ENCODE data around the gene CLIC4. TPM values are rescaled to one million over a fixed set of nuclear protein-coding genes. Genes with fewer than 3 reads are reported as not detected.

The CLIC4 gene
- total and polyA plus RNA-seq, 2 experiments from 2014 or later = 92.5 to 308 TPM

DNA sequence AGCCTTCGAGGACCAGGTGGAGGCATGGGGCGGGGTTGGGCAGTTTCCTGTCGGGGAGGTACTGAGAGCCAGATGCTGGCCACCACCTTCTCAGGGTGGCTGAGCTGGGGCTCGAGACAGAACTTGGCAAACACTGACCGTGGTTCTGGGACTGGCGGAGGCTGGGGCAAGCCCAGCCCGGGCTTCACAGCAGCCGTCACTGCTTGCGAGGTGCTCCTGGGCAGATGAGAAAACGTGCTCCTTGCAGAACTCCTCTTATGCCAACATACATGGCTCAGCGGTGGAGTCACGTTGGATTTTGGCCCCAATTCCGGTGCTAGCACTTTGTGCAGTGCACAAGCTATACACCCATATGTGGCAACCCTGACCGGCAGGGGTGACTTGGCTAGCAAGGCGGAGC, 115.6 kb downstream of the CLIC4 start:
- DNase-seq (ENCODE audit: low spot score) (no peak), ATAC-seq (no peak)
- Mint-ChIP-seq H3K9me3 (no peaks in the 10 kb centered on the region), H3K27me3 (ENCODE audit: insufficient read depth, low read depth, poor library complexity) (peaks cover 14% of the 10 kb centered on the region), H3K4me3 (no peak overlapping the region), H3K36me3 (ENCODE audit: low read depth) (no peaks in the 10 kb centered on the region), H3K4me1 (peaks cover 14% of the 10 kb centered on the region), H3K27ac (no peak overlapping the region)
- H3K4me3 ChIP-seq = no peak overlapping the region
- H3F3A ChIP-seq (replicated peaks; ENCODE audit: low read depth) = no peaks in the 10 kb centered on the region
- H4K20me1 ChIP-seq (replicated peaks; ENCODE audit: insufficient read depth) = no peaks in the 10 kb centered on the region
- H3K27me3 ChIP-seq (ENCODE audit: insufficient read depth) = no peaks in the 10 kb centered on the region
- H3K27ac ChIP-seq (ENCODE audit: low read depth) = no peak overlapping the region
- no peaks in the 10 kb centered on the region for H3K36me3 ChIP-seq (ENCODE audit: insufficient read depth)
- H3K4me1 ChIP-seq (ENCODE audit: insufficient read depth) = 0 out of 2 replicates have a peak, but pooled peaks cover 9% of the 10 kb centered on the region
- TF ChIP-seq STAT1 (IDR thresholded peaks at IDR 0.05; ENCODE audit: unreplicated experiment) = no peak
- no peak for TF ChIP-seq NANOG (IDR thresholded peaks at IDR 0.05; ENCODE audit: borderline replicate concordance)
- TF ChIP-seq ZNF114 (CRISPR knock-in tag; IDR thresholded peaks at IDR 0.05) = no peak
- no peak for TF ChIP-seq POLR2AphosphoS5 (IDR thresholded peaks at IDR 0.05; ENCODE audit: low read depth)
- TF ChIP-seq EZH2 (IDR thresholded peaks at IDR 0.05; ENCODE audit: low read depth, unreplicated experiment) = no peak
- TF ChIP-seq, protein P1, sequence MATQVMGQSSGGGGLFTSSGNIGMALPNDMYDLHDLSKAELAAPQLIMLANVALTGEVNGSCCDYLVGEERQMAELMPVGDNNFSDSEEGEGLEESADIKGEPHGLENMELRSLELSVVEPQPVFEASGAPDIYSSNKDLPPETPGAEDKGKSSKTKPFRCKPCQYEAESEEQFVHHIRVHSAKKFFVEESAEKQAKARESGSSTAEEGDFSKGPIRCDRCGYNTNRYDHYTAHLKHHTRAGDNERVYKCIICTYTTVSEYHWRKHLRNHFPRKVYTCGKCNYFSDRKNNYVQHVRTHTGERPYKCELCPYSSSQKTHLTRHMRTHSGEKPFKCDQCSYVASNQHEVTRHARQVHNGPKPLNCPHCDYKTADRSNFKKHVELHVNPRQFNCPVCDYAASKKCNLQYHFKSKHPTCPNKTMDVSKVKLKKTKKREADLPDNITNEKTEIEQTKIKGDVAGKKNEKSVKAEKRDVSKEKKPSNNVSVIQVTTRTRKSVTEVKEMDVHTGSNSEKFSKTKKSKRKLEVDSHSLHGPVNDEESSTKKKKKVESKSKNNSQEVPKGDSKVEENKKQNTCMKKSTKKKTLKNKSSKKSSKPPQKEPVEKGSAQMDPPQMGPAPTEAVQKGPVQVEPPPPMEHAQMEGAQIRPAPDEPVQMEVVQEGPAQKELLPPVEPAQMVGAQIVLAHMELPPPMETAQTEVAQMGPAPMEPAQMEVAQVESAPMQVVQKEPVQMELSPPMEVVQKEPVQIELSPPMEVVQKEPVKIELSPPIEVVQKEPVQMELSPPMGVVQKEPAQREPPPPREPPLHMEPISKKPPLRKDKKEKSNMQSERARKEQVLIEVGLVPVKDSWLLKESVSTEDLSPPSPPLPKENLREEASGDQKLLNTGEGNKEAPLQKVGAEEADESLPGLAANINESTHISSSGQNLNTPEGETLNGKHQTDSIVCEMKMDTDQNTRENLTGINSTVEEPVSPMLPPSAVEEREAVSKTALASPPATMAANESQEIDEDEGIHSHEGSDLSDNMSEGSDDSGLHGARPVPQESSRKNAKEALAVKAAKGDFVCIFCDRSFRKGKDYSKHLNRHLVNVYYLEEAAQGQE (IDR thresholded peaks at IDR 0.05; ENCODE audit: unreplicated experiment) = no peak
- TF ChIP-seq, protein P2, sequence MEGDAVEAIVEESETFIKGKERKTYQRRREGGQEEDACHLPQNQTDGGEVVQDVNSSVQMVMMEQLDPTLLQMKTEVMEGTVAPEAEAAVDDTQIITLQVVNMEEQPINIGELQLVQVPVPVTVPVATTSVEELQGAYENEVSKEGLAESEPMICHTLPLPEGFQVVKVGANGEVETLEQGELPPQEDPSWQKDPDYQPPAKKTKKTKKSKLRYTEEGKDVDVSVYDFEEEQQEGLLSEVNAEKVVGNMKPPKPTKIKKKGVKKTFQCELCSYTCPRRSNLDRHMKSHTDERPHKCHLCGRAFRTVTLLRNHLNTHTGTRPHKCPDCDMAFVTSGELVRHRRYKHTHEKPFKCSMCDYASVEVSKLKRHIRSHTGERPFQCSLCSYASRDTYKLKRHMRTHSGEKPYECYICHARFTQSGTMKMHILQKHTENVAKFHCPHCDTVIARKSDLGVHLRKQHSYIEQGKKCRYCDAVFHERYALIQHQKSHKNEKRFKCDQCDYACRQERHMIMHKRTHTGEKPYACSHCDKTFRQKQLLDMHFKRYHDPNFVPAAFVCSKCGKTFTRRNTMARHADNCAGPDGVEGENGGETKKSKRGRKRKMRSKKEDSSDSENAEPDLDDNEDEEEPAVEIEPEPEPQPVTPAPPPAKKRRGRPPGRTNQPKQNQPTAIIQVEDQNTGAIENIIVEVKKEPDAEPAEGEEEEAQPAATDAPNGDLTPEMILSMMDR (conservative IDR thresholded peaks at IDR 0.05; ENCODE audit: low read depth in 2 of 2) = no peak
- TF ChIP-seq, protein P3, sequence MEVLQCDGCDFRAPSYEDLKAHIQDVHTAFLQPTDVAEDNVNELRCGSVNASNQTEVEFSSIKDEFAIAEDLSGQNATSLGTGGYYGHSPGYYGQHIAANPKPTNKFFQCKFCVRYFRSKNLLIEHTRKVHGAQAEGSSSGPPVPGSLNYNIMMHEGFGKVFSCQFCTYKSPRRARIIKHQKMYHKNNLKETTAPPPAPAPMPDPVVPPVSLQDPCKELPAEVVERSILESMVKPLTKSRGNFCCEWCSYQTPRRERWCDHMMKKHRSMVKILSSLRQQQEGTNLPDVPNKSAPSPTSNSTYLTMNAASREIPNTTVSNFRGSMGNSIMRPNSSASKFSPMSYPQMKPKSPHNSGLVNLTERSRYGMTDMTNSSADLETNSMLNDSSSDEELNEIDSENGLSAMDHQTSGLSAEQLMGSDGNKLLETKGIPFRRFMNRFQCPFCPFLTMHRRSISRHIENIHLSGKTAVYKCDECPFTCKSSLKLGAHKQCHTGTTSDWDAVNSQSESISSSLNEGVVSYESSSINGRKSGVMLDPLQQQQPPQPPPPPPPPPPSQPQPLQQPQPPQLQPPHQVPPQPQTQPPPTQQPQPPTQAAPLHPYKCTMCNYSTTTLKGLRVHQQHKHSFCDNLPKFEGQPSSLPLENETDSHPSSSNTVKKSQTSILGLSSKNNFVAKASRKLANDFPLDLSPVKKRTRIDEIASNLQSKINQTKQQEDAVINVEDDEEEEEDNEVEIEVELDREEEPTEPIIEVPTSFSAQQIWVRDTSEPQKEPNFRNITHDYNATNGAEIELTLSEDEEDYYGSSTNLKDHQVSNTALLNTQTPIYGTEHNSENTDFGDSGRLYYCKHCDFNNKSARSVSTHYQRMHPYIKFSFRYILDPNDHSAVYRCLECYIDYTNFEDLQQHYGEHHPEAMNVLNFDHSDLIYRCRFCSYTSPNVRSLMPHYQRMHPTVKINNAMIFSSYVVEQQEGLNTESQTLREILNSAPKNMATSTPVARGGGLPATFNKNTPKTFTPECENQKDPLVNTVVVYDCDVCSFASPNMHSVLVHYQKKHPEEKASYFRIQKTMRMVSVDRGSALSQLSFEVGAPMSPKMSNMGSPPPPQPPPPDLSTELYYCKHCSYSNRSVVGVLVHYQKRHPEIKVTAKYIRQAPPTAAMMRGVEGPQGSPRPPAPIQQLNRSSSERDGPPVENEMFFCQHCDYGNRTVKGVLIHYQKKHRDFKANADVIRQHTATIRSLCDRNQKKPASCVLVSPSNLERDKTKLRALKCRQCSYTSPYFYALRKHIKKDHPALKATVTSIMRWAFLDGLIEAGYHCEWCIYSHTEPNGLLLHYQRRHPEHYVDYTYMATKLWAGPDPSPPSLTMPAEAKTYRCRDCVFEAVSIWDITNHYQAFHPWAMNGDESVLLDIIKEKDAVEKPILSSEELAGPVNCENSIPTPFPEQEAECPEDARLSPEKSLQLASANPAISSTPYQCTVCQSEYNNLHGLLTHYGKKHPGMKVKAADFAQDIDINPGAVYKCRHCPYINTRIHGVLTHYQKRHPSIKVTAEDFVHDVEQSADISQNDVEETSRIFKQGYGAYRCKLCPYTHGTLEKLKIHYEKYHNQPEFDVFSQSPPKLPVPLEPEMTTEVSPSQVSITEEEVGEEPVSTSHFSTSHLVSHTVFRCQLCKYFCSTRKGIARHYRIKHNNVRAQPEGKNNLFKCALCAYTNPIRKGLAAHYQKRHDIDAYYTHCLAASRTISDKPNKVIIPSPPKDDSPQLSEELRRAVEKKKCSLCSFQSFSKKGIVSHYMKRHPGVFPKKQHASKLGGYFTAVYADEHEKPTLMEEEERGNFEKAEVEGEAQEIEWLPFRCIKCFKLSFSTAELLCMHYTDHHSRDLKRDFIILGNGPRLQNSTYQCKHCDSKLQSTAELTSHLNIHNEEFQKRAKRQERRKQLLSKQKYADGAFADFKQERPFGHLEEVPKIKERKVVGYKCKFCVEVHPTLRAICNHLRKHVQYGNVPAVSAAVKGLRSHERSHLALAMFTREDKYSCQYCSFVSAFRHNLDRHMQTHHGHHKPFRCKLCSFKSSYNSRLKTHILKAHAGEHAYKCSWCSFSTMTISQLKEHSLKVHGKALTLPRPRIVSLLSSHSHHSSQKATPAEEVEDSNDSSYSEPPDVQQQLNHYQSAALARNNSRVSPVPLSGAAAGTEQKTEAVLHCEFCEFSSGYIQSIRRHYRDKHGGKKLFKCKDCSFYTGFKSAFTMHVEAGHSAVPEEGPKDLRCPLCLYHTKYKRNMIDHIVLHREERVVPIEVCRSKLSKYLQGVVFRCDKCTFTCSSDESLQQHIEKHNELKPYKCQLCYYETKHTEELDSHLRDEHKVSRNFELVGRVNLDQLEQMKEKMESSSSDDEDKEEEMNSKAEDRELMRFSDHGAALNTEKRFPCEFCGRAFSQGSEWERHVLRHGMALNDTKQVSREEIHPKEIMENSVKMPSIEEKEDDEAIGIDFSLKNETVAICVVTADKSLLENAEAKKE (CRISPR knock-in tag; IDR thresholded peaks at IDR 0.05) = no peak
- TF ChIP-seq, protein P4, sequence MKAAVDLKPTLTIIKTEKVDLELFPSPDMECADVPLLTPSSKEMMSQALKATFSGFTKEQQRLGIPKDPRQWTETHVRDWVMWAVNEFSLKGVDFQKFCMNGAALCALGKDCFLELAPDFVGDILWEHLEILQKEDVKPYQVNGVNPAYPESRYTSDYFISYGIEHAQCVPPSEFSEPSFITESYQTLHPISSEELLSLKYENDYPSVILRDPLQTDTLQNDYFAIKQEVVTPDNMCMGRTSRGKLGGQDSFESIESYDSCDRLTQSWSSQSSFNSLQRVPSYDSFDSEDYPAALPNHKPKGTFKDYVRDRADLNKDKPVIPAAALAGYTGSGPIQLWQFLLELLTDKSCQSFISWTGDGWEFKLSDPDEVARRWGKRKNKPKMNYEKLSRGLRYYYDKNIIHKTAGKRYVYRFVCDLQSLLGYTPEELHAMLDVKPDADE (IDR thresholded peaks at IDR 0.05) = no peak
- no peak for TF ChIP-seq ZNF331 (CRISPR knock-in tag; IDR thresholded peaks at IDR 0.05; ENCODE audit: low read depth)
- TF ChIP-seq CREB1 (CRISPR knock-in tag; IDR thresholded peaks at IDR 0.05; ENCODE audit: low read depth) = no peak
- TF ChIP-seq EZH2phosphoT487 (IDR thresholded peaks at IDR 0.05; ENCODE audit: unreplicated experiment) = no peak
- TF ChIP-seq JUNB (IDR thresholded peaks at IDR 0.05; ENCODE audit: unreplicated experiment) = no peak
- H2AFZ ChIP-seq = no peak overlapping the region
- no peaks in the 10 kb centered on the region for H3K9me2 ChIP-seq (ENCODE audit: insufficient read depth)
- no peak overlapping the region for H3K4me2 ChIP-seq
- H3K79me2 ChIP-seq (replicated peaks; ENCODE audit: insufficient read depth) = no peaks in the 10 kb centered on the region

Data from GM23338 (cell line).